AG04450 (cell line): ENCODE measurements around the gene GFPT1. TPM values are rescaled to one million over a fixed set of nuclear protein-coding genes. Genes with fewer than 3 reads are reported as not detected.

ENCODE experiments used
- CTCF ChIA-PET: fragments of 300-600, 350-600 bp; formaldehyde crosslinking; extraction: SDS; loops from one replicate; lab custom pipeline; 2022; ENCODE audit warnings: antibody characterized with exemption, inconsistent platforms; lab: Charles Lee
- POLR2A ChIA-PET: fragments of 350-600 bp; formaldehyde crosslinking; extraction: SDS; loops from one replicate; lab custom pipeline; 2021; ENCODE audit warnings: antibody characterized with exemption, inconsistent platforms; lab: Yijun Ruan, JAX
- DNase-seq: peaks from one replicate; pipeline ENCODE4 v3.0.0-alpha.2; 2011; ENCODE audit warnings: low read depth, low spot score
- H3K27ac ChIP-seq: one replicate; pipeline ENCODE4 v1.5.1; 2012; ENCODE audit warnings: low read depth, low read length, control low read depth
- H3K27me3 ChIP-seq: one replicate; pipeline ENCODE4 v1.6.0; 2012; ENCODE audit warnings: low read length; ENCODE audit not compliant: control insufficient read depth, insufficient read depth
- H3K4me3 ChIP-seq: 2 replicates; pipeline ENCODE4 v1.5.1; 2011; ENCODE audit warnings: mild to moderate bottlenecking, low read depth, low read length, control low read depth
- H3K9me3 ChIP-seq: 2 replicates; pipeline ENCODE4 v1.5.1; 2012; ENCODE audit warnings: low read length; ENCODE audit not compliant: control insufficient read depth, insufficient read depth
- CTCF ChIP-seq: IDR thresholded peaks from 2 replicates; pipeline ENCODE4 v1.5.1; 2011; ENCODE audit warnings: low read depth, low read length, control low read depth, inconsistent platforms
- polyA plus RNA-seq: library from polyadenylated mRNA; depleted of rRNA; stranded (reverse); fragments of >200 nt; gene quantifications from 2 replicates; pipeline ENCODE4 v1.2.3, GENCODE V29; 2011

GFPT1 gene
- polyA plus RNA-seq, 1 experiment, result 47.4 TPM

- ChIA-PET POLR2A (no interaction called here), CTCF (no interaction called here)
- no peaks in the 10 kb centered on the region for H3K27me3 ChIP-seq
- no peak for DNase-seq
- H3K27ac ChIP-seq, result no peak overlapping the region
- TF ChIP-seq CTCF, result no peak
- no peak overlapping the region for H3K4me3 ChIP-seq
- no peaks in the 10 kb centered on the region for H3K9me3 ChIP-seq
Measured at GRCh38 chr2:69279931-69280681, 106.9 kb downstream of the GFPT1 start.

DNA sequence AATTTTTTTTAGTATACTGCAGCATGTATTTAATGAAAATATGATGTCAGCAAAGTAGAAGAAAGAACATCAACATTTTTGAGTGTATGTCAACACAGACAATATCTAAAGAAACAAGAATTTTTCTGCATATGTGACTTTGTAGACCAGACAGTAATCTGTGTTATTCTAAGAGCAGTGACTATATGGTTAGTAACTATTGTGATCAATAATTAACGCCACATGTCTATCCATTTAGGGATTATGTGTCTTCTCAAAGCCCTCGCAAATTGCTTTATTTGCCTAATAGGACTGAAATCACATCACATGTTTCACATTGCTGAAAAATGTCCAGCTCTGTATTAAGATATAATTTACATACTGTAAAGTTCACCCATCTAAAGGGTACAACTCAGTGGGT is 107.8 kb downstream of the GFPT1 start:
- Histone ChIP-seq H3K27me3 (no peaks in the 10 kb centered on the region), H3K4me3 (no peak overlapping the region), H3K27ac (no peak overlapping the region), H3K9me3 (no peaks in the 10 kb centered on the region)
- no peak for DNase-seq
- ChIA-PET POLR2A (no interaction called here), CTCF (no interaction called here)
- TF ChIP-seq CTCF, result no peak

- Histone ChIP-seq H3K4me3 (no peak overlapping the region), H3K27me3 (no peaks in the 10 kb centered on the region), H3K9me3 (no peaks in the 10 kb centered on the region), H3K27ac (no peak overlapping the region)
- CTCF ChIA-PET, result no interaction called here
- DNase-seq, result no peak
- TF ChIP-seq CTCF, result no peak
- POLR2A ChIA-PET, result no interaction called here
Measured at GRCh38 chr2:69278366-69278765, 108.7 kb downstream of the GFPT1 start.

GRCh38 chr2:69275490-69275889 is 111.5 kb downstream of the GFPT1 start:
- H3K27ac ChIP-seq, result no peak overlapping the region
- POLR2A ChIA-PET, result no interaction called here
- H3K4me3 ChIP-seq, result no peak overlapping the region
- CTCF ChIA-PET, result no interaction called here
- TF ChIP-seq CTCF, result no peak
- H3K27me3 ChIP-seq, result no peaks in the 10 kb centered on the region
- H3K9me3 ChIP-seq, result no peaks in the 10 kb centered on the region
- DNase-seq, result no peak

GRCh38 chr2:69272803-69273471 is 114.1 kb downstream of the GFPT1 start:
- Histone ChIP-seq H3K4me3 (no peak overlapping the region), H3K27me3 (no peaks in the 10 kb centered on the region), H3K27ac (no peak overlapping the region), H3K9me3 (no peaks in the 10 kb centered on the region; the same call in 1 of the 2 replicates)
- ChIA-PET CTCF (no interaction called here), POLR2A (interaction anchor here (1.7 kb wide), 2 partner anchors 18 to 30 kb away, joined by 5 to 6 read pairs; no protein-coding TSS in a partner anchor)
- DNase-seq, result no peak
- no peak for TF ChIP-seq CTCF
